Stimulated activated CD4-positive, alpha-beta T cell treated with anti-CD3 and anti-CD28 coated beads, Interleukin-4, amount 100 ng/mL, for 1 hour (primary cell): Measurements from ENCODE around the gene SLC22A3.

Experiments used
- DNase-seq: peaks from one replicate; pipeline ENCODE4 v3.0.0-alpha.2; 2020

SLC22A3 gene

GRCh38 chr6:160418370-160418769 lies 70.2 kb downstream of the SLC22A3 start:
- no peak for DNase-seq

GRCh38 chr6:160419488-160419887 lies 71.3 kb downstream of the SLC22A3 start:
- no peak for DNase-seq

GRCh38 chr6:160420253-160420968 lies 72.2 kb downstream of the SLC22A3 start:
- no peak for DNase-seq

GRCh38 chr6:160420969-160421556 lies 72.9 kb downstream of the SLC22A3 start:
- DNase-seq, result no peak

- no peak for DNase-seq
These were observed 73.7 kb downstream of the SLC22A3 start for GRCh38 chr6:160421854-160422253.

GRCh38 chr6:160424256-160424655 lies 76.1 kb downstream of the SLC22A3 start:
- DNase-seq, result no peak

GRCh38 chr6:160426136-160426535 lies 78.0 kb downstream of the SLC22A3 start:
- DNase-seq, result no peak

- DNase-seq, result no peak
These were observed 79.3 kb downstream of the SLC22A3 start for GRCh38 chr6:160427312-160428068.

- DNase-seq, result no peak
These were observed 79.9 kb downstream of the SLC22A3 start for GRCh38 chr6:160428069-160428430.

GRCh38 chr6:160428818-160429619 lies 80.8 kb downstream of the SLC22A3 start:
- DNase-seq, result no peak

GRCh38 chr6:160429620-160429895 lies 81.4 kb downstream of the SLC22A3 start:
- no peak for DNase-seq

- DNase-seq, result no peak
These were observed 82.0 kb downstream of the SLC22A3 start for GRCh38 chr6:160430203-160430602.

GRCh38 chr6:160430751-160431150 lies 82.6 kb downstream of the SLC22A3 start:
- DNase-seq, result no peak

GRCh38 chr6:160431226-160431625 lies 83.0 kb downstream of the SLC22A3 start:
- no peak for DNase-seq

GRCh38 chr6:160431791-160432404 lies 83.7 kb downstream of the SLC22A3 start:
- no peak for DNase-seq

- no peak for DNase-seq
These were observed 87.8 kb downstream of the SLC22A3 start for GRCh38 chr6:160435935-160436334.

- no peak for DNase-seq
These were observed 89.0 kb downstream of the SLC22A3 start for GRCh38 chr6:160437154-160437553.

- no peak for DNase-seq
These were observed 89.6 kb downstream of the SLC22A3 start for GRCh38 chr6:160437775-160438174.

GRCh38 chr6:160438481-160438880 lies 90.3 kb downstream of the SLC22A3 start:
- DNase-seq, result no peak

GRCh38 chr6:160439751-160440150 lies 91.6 kb downstream of the SLC22A3 start:
- no peak for DNase-seq

- no peak for DNase-seq
These were observed 94.0 kb downstream of the SLC22A3 start for GRCh38 chr6:160442151-160442550.

GRCh38 chr6:160445130-160445529 lies 97.0 kb downstream of the SLC22A3 start:
- no peak for DNase-seq

- DNase-seq, result no peak
These were observed 99.2 kb downstream of the SLC22A3 start for GRCh38 chr6:160447350-160447749.
